ENCODE results near the gene PREP. TPM values are rescaled to one million over a fixed set of nuclear protein-coding genes. Genes with fewer than 3 reads are reported as not detected.

Gene PREP
- total RNA-seq, 1 donor from 2014 or later = 55.9 TPM

- H3K36me3 Mint-ChIP-seq (ENCODE audit: low read depth) = peaks cover 19% of the 10 kb centered on the region
- no peaks in the 10 kb centered on the region for H3K27me3 Mint-ChIP-seq (ENCODE audit: insufficient read depth)
- no peak overlapping the region for H3K4me3 Mint-ChIP-seq
- intact Hi-C loops (cut with micrococcal nuclease) = no loop called here
- no peak for DNase-seq (ENCODE audit: low spot score)
- H3K27ac Mint-ChIP-seq = no peak overlapping the region
- H3K4me1 Mint-ChIP-seq (ENCODE audit: low read depth) = peaks cover 19% of the 10 kb centered on the region
- H3K9me3 Mint-ChIP-seq = no peaks in the 10 kb centered on the region
Observed at GRCh38 chr6:105384004-105384403, 18.9 kb downstream of the PREP start.

GRCh38 chr6:105382958-105383357 is 19.9 kb downstream of the PREP start:
- Mint-ChIP-seq H3K36me3 (ENCODE audit: low read depth) (peaks cover 19% of the 10 kb centered on the region), H3K4me1 (ENCODE audit: low read depth) (peaks cover 20% of the 10 kb centered on the region), H3K27ac (no peak overlapping the region), H3K9me3 (no peaks in the 10 kb centered on the region), H3K27me3 (ENCODE audit: insufficient read depth) (no peaks in the 10 kb centered on the region), H3K4me3 (no peak overlapping the region)
- no peak for DNase-seq (ENCODE audit: low spot score)
- intact Hi-C loops (cut with micrococcal nuclease) = no loop called here

GRCh38 chr6:105382496-105382895 is 20.4 kb downstream of the PREP start:
- no peak overlapping the region for H3K4me3 Mint-ChIP-seq
- DNase-seq (ENCODE audit: low spot score) = no peak
- H3K9me3 Mint-ChIP-seq = no peaks in the 10 kb centered on the region
- intact Hi-C loops (cut with micrococcal nuclease) = no loop called here
- peaks cover 20% of the 10 kb centered on the region for H3K4me1 Mint-ChIP-seq (ENCODE audit: low read depth)
- no peaks in the 10 kb centered on the region for H3K27me3 Mint-ChIP-seq (ENCODE audit: insufficient read depth)
- no peak overlapping the region for H3K27ac Mint-ChIP-seq
- peaks cover 16% of the 10 kb centered on the region for H3K36me3 Mint-ChIP-seq (ENCODE audit: low read depth)

GRCh38 chr6:105380634-105381033 is 22.2 kb downstream of the PREP start:
- no peaks in the 10 kb centered on the region for H3K27me3 Mint-ChIP-seq (ENCODE audit: insufficient read depth)
- no peak overlapping the region for H3K27ac Mint-ChIP-seq
- no peaks in the 10 kb centered on the region for H3K9me3 Mint-ChIP-seq
- H3K4me3 Mint-ChIP-seq = no peak overlapping the region
- intact Hi-C loops (cut with micrococcal nuclease) = no loop called here
- H3K4me1 Mint-ChIP-seq (ENCODE audit: low read depth) = peaks cover 20% of the 10 kb centered on the region
- H3K36me3 Mint-ChIP-seq (ENCODE audit: low read depth) = peaks cover 9% of the 10 kb centered on the region
- no peak for DNase-seq (ENCODE audit: low spot score)

- H3K9me3 Mint-ChIP-seq = no peaks in the 10 kb centered on the region
- H3K27ac Mint-ChIP-seq = no peak overlapping the region
- H3K36me3 Mint-ChIP-seq (ENCODE audit: low read depth) = peaks cover 23% of the 10 kb centered on the region
- H3K27me3 Mint-ChIP-seq (ENCODE audit: insufficient read depth) = no peaks in the 10 kb centered on the region
- peaks cover 12% of the 10 kb centered on the region for H3K4me1 Mint-ChIP-seq (ENCODE audit: low read depth)
- no peak for DNase-seq (ENCODE audit: low spot score)
- intact Hi-C loops (cut with micrococcal nuclease) = no loop called here
- H3K4me3 Mint-ChIP-seq = no peak overlapping the region
Observed at GRCh38 chr6:105375797-105376196, 27.1 kb downstream of the PREP start.

GRCh38 chr6:105374010-105374420 is 28.9 kb downstream of the PREP start:
- no peak for DNase-seq (ENCODE audit: low spot score)
- Mint-ChIP-seq H3K4me3 (no peak overlapping the region), H3K4me1 (ENCODE audit: low read depth) (peaks cover under 1% of the 10 kb centered on the region), H3K27ac (no peak overlapping the region), H3K27me3 (ENCODE audit: insufficient read depth) (no peaks in the 10 kb centered on the region), H3K36me3 (ENCODE audit: low read depth) (peaks cover 33% of the 10 kb centered on the region), H3K9me3 (no peaks in the 10 kb centered on the region)
- intact Hi-C loops (cut with micrococcal nuclease) = no loop called here

GRCh38 chr6:105373481-105373880 is 29.4 kb downstream of the PREP start:
- Mint-ChIP-seq H3K9me3 (no peaks in the 10 kb centered on the region), H3K4me3 (no peak overlapping the region), H3K27ac (no peak overlapping the region), H3K36me3 (ENCODE audit: low read depth) (peaks cover 37% of the 10 kb centered on the region), H3K4me1 (ENCODE audit: low read depth) (no peaks in the 10 kb centered on the region), H3K27me3 (ENCODE audit: insufficient read depth) (no peaks in the 10 kb centered on the region)
- intact Hi-C loops (cut with micrococcal nuclease) = no loop called here
- no peak for DNase-seq (ENCODE audit: low spot score)

GRCh38 chr6:105372849-105373182 is 30.1 kb downstream of the PREP start:
- H3K36me3 Mint-ChIP-seq (ENCODE audit: low read depth) = peaks cover 37% of the 10 kb centered on the region
- H3K27me3 Mint-ChIP-seq (ENCODE audit: insufficient read depth) = no peaks in the 10 kb centered on the region
- no peak overlapping the region for H3K4me3 Mint-ChIP-seq
- no peaks in the 10 kb centered on the region for H3K9me3 Mint-ChIP-seq
- H3K4me1 Mint-ChIP-seq (ENCODE audit: low read depth) = no peaks in the 10 kb centered on the region
- intact Hi-C loops (cut with micrococcal nuclease) = no loop called here
- H3K27ac Mint-ChIP-seq = no peak overlapping the region
- no peak for DNase-seq (ENCODE audit: low spot score)

GRCh38 chr6:105372142-105372848 is 30.6 kb downstream of the PREP start:
- H3K4me3 Mint-ChIP-seq = no peak overlapping the region
- no peak overlapping the region for H3K27ac Mint-ChIP-seq
- no peak for DNase-seq (ENCODE audit: low spot score)
- H3K36me3 Mint-ChIP-seq (ENCODE audit: low read depth) = peaks cover 37% of the 10 kb centered on the region
- H3K27me3 Mint-ChIP-seq (ENCODE audit: insufficient read depth) = no peaks in the 10 kb centered on the region
- no peaks in the 10 kb centered on the region for H3K4me1 Mint-ChIP-seq (ENCODE audit: low read depth)
- no peaks in the 10 kb centered on the region for H3K9me3 Mint-ChIP-seq
- intact Hi-C loops (cut with micrococcal nuclease) = no loop called here

GRCh38 chr6:105370351-105370750 is 32.5 kb downstream of the PREP start:
- no peak overlapping the region for H3K4me3 Mint-ChIP-seq
- intact Hi-C loops (cut with micrococcal nuclease) = no loop called here
- no peaks in the 10 kb centered on the region for H3K9me3 Mint-ChIP-seq
- H3K27ac Mint-ChIP-seq = no peak overlapping the region
- no peaks in the 10 kb centered on the region for H3K27me3 Mint-ChIP-seq (ENCODE audit: insufficient read depth)
- H3K4me1 Mint-ChIP-seq (ENCODE audit: low read depth) = no peaks in the 10 kb centered on the region
- H3K36me3 Mint-ChIP-seq (ENCODE audit: low read depth) = peaks cover 41% of the 10 kb centered on the region
- DNase-seq (ENCODE audit: low spot score) = no peak

GRCh38 chr6:105369145-105369544 is 33.7 kb downstream of the PREP start:
- Mint-ChIP-seq H3K4me3 (no peak overlapping the region), H3K4me1 (ENCODE audit: low read depth) (peaks cover 6% of the 10 kb centered on the region), H3K27ac (no peak overlapping the region), H3K36me3 (ENCODE audit: low read depth) (peaks cover 40% of the 10 kb centered on the region), H3K9me3 (no peaks in the 10 kb centered on the region), H3K27me3 (ENCODE audit: insufficient read depth) (no peaks in the 10 kb centered on the region)
- DNase-seq (ENCODE audit: low spot score) = no peak
- intact Hi-C loops (cut with micrococcal nuclease) = no loop called here

GRCh38 chr6:105364243-105364642 is 38.6 kb downstream of the PREP start:
- DNase-seq (ENCODE audit: low spot score) = no peak
- Mint-ChIP-seq H3K27ac (no peak overlapping the region), H3K4me3 (no peak overlapping the region), H3K27me3 (ENCODE audit: insufficient read depth) (no peaks in the 10 kb centered on the region), H3K9me3 (no peaks in the 10 kb centered on the region), H3K36me3 (ENCODE audit: low read depth) (peaks cover 30% of the 10 kb centered on the region), H3K4me1 (ENCODE audit: low read depth) (peaks cover 17% of the 10 kb centered on the region)
- intact Hi-C loops (cut with micrococcal nuclease) = no loop called here

GRCh38 chr6:105363100-105363754 is 39.7 kb downstream of the PREP start:
- H3K9me3 Mint-ChIP-seq = no peaks in the 10 kb centered on the region
- no peaks in the 10 kb centered on the region for H3K27me3 Mint-ChIP-seq (ENCODE audit: insufficient read depth)
- peaks cover 17% of the 10 kb centered on the region for H3K4me1 Mint-ChIP-seq (ENCODE audit: low read depth)
- peaks cover 26% of the 10 kb centered on the region for H3K36me3 Mint-ChIP-seq (ENCODE audit: low read depth)
- H3K27ac Mint-ChIP-seq = no peak overlapping the region
- intact Hi-C loops (cut with micrococcal nuclease) = loop anchor here (1.0 kb wide), 1 partner anchor 46 kb away; no protein-coding TSS in a partner anchor
- H3K4me3 Mint-ChIP-seq = no peak overlapping the region
- no peak for DNase-seq (ENCODE audit: low spot score)

All from activated T-helper 1 cell treated with anti-CD3 and anti-CD28 coated beads, Interleukin-12 subunit alpha, Interleukin-12 subunit beta, Interleukin-2, Interleukin-4 antibody, amounts not matched to agents 30 ng/mL and 10 ng/mL and 1 ng/mL, durations not matched to agents 14 hours and 24 hours and 36 hours (primary cell).